ENCODE measurements around the gene KRTAP10-1. TPM values are rescaled to one million over a fixed set of nuclear protein-coding genes. Genes with fewer than 3 reads are reported as not detected.
"Not testable (repeated sequence)": the region's sequence is repeated elsewhere in the genome, so short reads cannot be mapped to it uniquely, and the experiment has no call there.

The KRTAP10-1 gene
- total RNA-seq, 1 experiment from 2014 or later = not detected

- CTCF ChIA-PET = no interaction called here
- Histone ChIP-seq H3K36me3 (ENCODE audit: control insufficient read depth, insufficient read depth, low read length) (no peaks in the 10 kb centered on the region), H3K4me1 (no peaks in the 10 kb centered on the region), H3K27me3 (replicated peaks; ENCODE audit: control insufficient read depth, insufficient read depth, low read length) (no peaks in the 10 kb centered on the region), H3K4me3 (ENCODE audit: low read depth, low read length) (no peak overlapping the region), H3K9me3 (0 out of 2 replicates have a peak, but pooled peaks cover 8% of the 10 kb centered on the region)
- DNase-seq = no peak
- intact Hi-C loops (cut with micrococcal nuclease; ENCODE audit: unreplicated experiment) = no loop called here
- peaks cover 15% of the 10 kb centered on the region for H3K27me3 Mint-ChIP-seq (ENCODE audit: insufficient read depth, unreplicated experiment)
- H3K4me3 Mint-ChIP-seq (ENCODE audit: unreplicated experiment) = no peak overlapping the region
- H3K27ac Mint-ChIP-seq (ENCODE audit: unreplicated experiment) = no peak overlapping the region
- POLR2A ChIA-PET = no interaction called here
- no peaks in the 10 kb centered on the region for H3K36me3 Mint-ChIP-seq (ENCODE audit: insufficient read depth, unreplicated experiment)
- no peaks in the 10 kb centered on the region for H3K4me1 Mint-ChIP-seq (ENCODE audit: low read depth, unreplicated experiment)
- no TSS peak for BruUV-seq (replicated peaks)
- TF ChIP-seq CTCF (IDR thresholded peaks at IDR 0.05; ENCODE audit: insufficient read depth in 1 of 2, low read depth in 1 of 2, low read length in 1 of 2, severe bottlenecking in 1 of 2, unreplicated experiment in 1 of 2) = no peak
- H3K9me3 Mint-ChIP-seq (ENCODE audit: unreplicated experiment) = no peaks in the 10 kb centered on the region
Measured at GRCh38 chr21:44564099-44564498, 24.1 kb upstream of the KRTAP10-1 start.

GRCh38 chr21:44558695-44559094, 18.7 kb upstream of the KRTAP10-1 start, which contains the start of gene KRTAP10-3:
KRTAP10-3 (minus strand) TSS chr21:44558795; CDS start chr21:44558715, 80 bp downstream.
- no peak for TF ChIP-seq CTCF (IDR thresholded peaks at IDR 0.05; ENCODE audit: insufficient read depth in 1 of 2, low read depth in 1 of 2, low read length in 1 of 2, severe bottlenecking in 1 of 2, unreplicated experiment in 1 of 2)
- Mint-ChIP-seq H3K9me3 (ENCODE audit: unreplicated experiment) (no peaks in the 10 kb centered on the region), H3K36me3 (ENCODE audit: insufficient read depth, unreplicated experiment) (no peaks in the 10 kb centered on the region), H3K4me1 (ENCODE audit: low read depth, unreplicated experiment) (no peaks in the 10 kb centered on the region), H3K4me3 (ENCODE audit: unreplicated experiment) (no peak within 1 kb of the TSS), H3K27me3 (ENCODE audit: insufficient read depth, unreplicated experiment) (peaks cover 25% of the 10 kb centered on the region), H3K27ac (ENCODE audit: unreplicated experiment) (no peak within 1 kb of the TSS)
- no peak within 1 kb of the TSS for H3K4me3 ChIP-seq (ENCODE audit: low read depth, low read length)
- ChIA-PET POLR2A (no interaction called here), CTCF (no interaction called here)
- no peaks in the 10 kb centered on the region; the same call in 1 of the 2 replicates for H3K27me3 ChIP-seq (replicated peaks; ENCODE audit: control insufficient read depth, insufficient read depth, low read length)
- H3K4me1 ChIP-seq = no peaks in the 10 kb centered on the region
- H3K9me3 ChIP-seq = no peaks in the 10 kb centered on the region
- DNase-seq = no peak
- intact Hi-C loops (cut with micrococcal nuclease; ENCODE audit: unreplicated experiment) = no loop called here
- no TSS peak for BruUV-seq (replicated peaks)
- H3K36me3 ChIP-seq (ENCODE audit: control insufficient read depth, insufficient read depth, low read length) = no peaks in the 10 kb centered on the region

GRCh38 chr21:44558329-44558675, 18.3 kb upstream of the KRTAP10-1 start:
- H3K36me3 ChIP-seq (ENCODE audit: control insufficient read depth, insufficient read depth, low read length); H3K27ac Mint-ChIP-seq (ENCODE audit: unreplicated experiment); BruUV-seq (replicated peaks); CTCF ChIA-PET; H3K9me3 ChIP-seq; H3K4me1 Mint-ChIP-seq (ENCODE audit: low read depth, unreplicated experiment); H3K4me3 Mint-ChIP-seq (ENCODE audit: unreplicated experiment); H3K36me3 Mint-ChIP-seq (ENCODE audit: insufficient read depth, unreplicated experiment); H3K27me3 ChIP-seq (replicated peaks; ENCODE audit: control insufficient read depth, insufficient read depth, low read length); H3K4me3 ChIP-seq (ENCODE audit: low read depth, low read length); H3K4me1 ChIP-seq; intact Hi-C loops (cut with micrococcal nuclease; ENCODE audit: unreplicated experiment); POLR2A ChIA-PET; H3K9me3 Mint-ChIP-seq (ENCODE audit: unreplicated experiment); DNase-seq: not testable (repeated sequence)
- H3K27me3 Mint-ChIP-seq (ENCODE audit: insufficient read depth, unreplicated experiment) = peaks cover 24% of the 10 kb centered on the region
